DND-41 (cell line): Measurements from ENCODE around the gene JAZF1.

Source experiments
- ATAC-seq: fragments of 200-7000 bp; cut with Tn5 transposase; 3 replicates; pipeline ENCODE4 v1.9.1; 2021; ENCODE audit warnings: low read depth; ENCODE audit not compliant: insufficient read depth
- DNase-seq: peaks from one replicate; pipeline ENCODE4 v3.0.0-alpha.2; 2020
- H2AFZ ChIP-seq: 2 replicates; pipeline ENCODE4 v1.6.0; 2012; ENCODE audit warnings: low read depth, low read length
- H3K27ac ChIP-seq: 2 replicates; pipeline ENCODE4 v1.5.1; 2012; ENCODE audit warnings: low read length, inconsistent platforms
- H3K27me3 ChIP-seq: fragments of 200-600 bp; sonication (generic); 2 replicates; pipeline ENCODE4 v1.6.0; 2012; ENCODE audit warnings: low read length, mild to moderate bottlenecking, inconsistent platforms; ENCODE audit not compliant: insufficient read depth, poor library complexity
- H3K36me3 ChIP-seq: 2 replicates; pipeline ENCODE4 v1.5.1; 2012; ENCODE audit warnings: low read length, inconsistent platforms; ENCODE audit not compliant: insufficient read depth
- H3K4me1 ChIP-seq: 2 replicates; pipeline ENCODE4 v1.5.1; 2012; ENCODE audit warnings: mild to moderate bottlenecking, low read length; ENCODE audit not compliant: insufficient read depth
- H3K4me2 ChIP-seq: 2 replicates; pipeline ENCODE4 v1.6.0; 2012; ENCODE audit warnings: mild to moderate bottlenecking, moderate library complexity, low read length, inconsistent platforms; ENCODE audit not compliant: insufficient read depth
- H3K4me3 ChIP-seq, 2 experiments: fragments of 200-600 bp in 1 of 2; shearing (Covaris generic) in 1 of 2; 2 replicates each; pipeline ENCODE4 v1.5.1; 2012 to 2016; ENCODE audit warnings: inconsistent platforms in 2 of 2, low read length in 2 of 2, mild to moderate bottlenecking in 2 of 2, low read depth in 1 of 2, moderate library complexity in 1 of 2
- H3K79me2 ChIP-seq: 2 replicates; pipeline ENCODE4 v1.6.0; 2012; ENCODE audit warnings: low read length, inconsistent platforms; ENCODE audit not compliant: insufficient read depth
- H3K9ac ChIP-seq: 2 replicates; pipeline ENCODE4 v1.6.0; 2012; ENCODE audit warnings: low read depth, mild to moderate bottlenecking, inconsistent platforms, low read length, moderate library complexity
- H3K9me3 ChIP-seq: 2 replicates; pipeline ENCODE4 v1.5.1; 2012; ENCODE audit warnings: low read length, moderate library complexity, mild to moderate bottlenecking, inconsistent platforms; ENCODE audit not compliant: insufficient read depth, severe bottlenecking
- H4K20me1 ChIP-seq: 2 replicates; pipeline ENCODE4 v1.6.0; 2012; ENCODE audit warnings: low read length; ENCODE audit not compliant: insufficient read depth
- EZH2 ChIP-seq: IDR thresholded peaks from 3 replicates; pipeline ENCODE4 v1.6.1; 2012; ENCODE audit warnings: borderline replicate concordance, low read depth, mild to moderate bottlenecking, moderate library complexity, low read length, inconsistent platforms; ENCODE audit not compliant: severe bottlenecking
- TF ChIP-seq, protein P1 (sequence below): IDR thresholded peaks from 2 replicates; pipeline ENCODE4 v1.5.1; 2012; ENCODE audit warnings: borderline replicate concordance, low read length, moderate library complexity, mild to moderate bottlenecking; ENCODE audit not compliant: poor library complexity, severe bottlenecking; ENCODE audit errors: extremely low read depth

The JAZF1 gene

GRCh38 chr7:28144266-28144665, 36.3 kb downstream of the JAZF1 start:
- no peak overlapping the region for H3K4me2 ChIP-seq
- no peaks in the 10 kb centered on the region for H3K79me2 ChIP-seq
- ATAC-seq (no peak; the same call in 2 of the 3 replicates), DNase-seq (no peak)
- TF ChIP-seq EZH2 = no peak
- TF ChIP-seq, protein P1, sequence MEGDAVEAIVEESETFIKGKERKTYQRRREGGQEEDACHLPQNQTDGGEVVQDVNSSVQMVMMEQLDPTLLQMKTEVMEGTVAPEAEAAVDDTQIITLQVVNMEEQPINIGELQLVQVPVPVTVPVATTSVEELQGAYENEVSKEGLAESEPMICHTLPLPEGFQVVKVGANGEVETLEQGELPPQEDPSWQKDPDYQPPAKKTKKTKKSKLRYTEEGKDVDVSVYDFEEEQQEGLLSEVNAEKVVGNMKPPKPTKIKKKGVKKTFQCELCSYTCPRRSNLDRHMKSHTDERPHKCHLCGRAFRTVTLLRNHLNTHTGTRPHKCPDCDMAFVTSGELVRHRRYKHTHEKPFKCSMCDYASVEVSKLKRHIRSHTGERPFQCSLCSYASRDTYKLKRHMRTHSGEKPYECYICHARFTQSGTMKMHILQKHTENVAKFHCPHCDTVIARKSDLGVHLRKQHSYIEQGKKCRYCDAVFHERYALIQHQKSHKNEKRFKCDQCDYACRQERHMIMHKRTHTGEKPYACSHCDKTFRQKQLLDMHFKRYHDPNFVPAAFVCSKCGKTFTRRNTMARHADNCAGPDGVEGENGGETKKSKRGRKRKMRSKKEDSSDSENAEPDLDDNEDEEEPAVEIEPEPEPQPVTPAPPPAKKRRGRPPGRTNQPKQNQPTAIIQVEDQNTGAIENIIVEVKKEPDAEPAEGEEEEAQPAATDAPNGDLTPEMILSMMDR = no peak
- no peak overlapping the region for H3K27ac ChIP-seq
- H3K9me3 ChIP-seq = no peaks in the 10 kb centered on the region
- no peak overlapping the region for H2AFZ ChIP-seq
- no peaks in the 10 kb centered on the region for H3K4me1 ChIP-seq
- H3K4me3 ChIP-seq = no peak overlapping the region
- H3K9ac ChIP-seq = no peak overlapping the region
- H3K27me3 ChIP-seq = no peaks in the 10 kb centered on the region
- no peaks in the 10 kb centered on the region for H4K20me1 ChIP-seq
- H3K36me3 ChIP-seq = no peaks in the 10 kb centered on the region

GRCh38 chr7:28142650-28143049, 37.9 kb downstream of the JAZF1 start:
- Histone ChIP-seq H3K9ac (no peak overlapping the region), H3K36me3 (no peaks in the 10 kb centered on the region), H3K4me3 (no peak overlapping the region), H2AFZ (no peak overlapping the region), H3K4me1 (no peaks in the 10 kb centered on the region), H3K27me3 (no peaks in the 10 kb centered on the region), H4K20me1 (no peaks in the 10 kb centered on the region), H3K79me2 (no peaks in the 10 kb centered on the region), H3K4me2 (no peak overlapping the region), H3K9me3 (no peaks in the 10 kb centered on the region), H3K27ac (no peak overlapping the region)
- DNase-seq (no peak), ATAC-seq (peak; percentile 29; the same call in 1 of the 3 replicates)
- TF ChIP-seq, protein P1 = peak; percentile 18
- no peak for TF ChIP-seq EZH2

GRCh38 chr7:28140979-28141378, 39.6 kb downstream of the JAZF1 start:
- Histone ChIP-seq H3K4me1 (no peaks in the 10 kb centered on the region), H2AFZ (no peak overlapping the region), H3K9me3 (no peaks in the 10 kb centered on the region), H3K27ac (no peak overlapping the region), H3K36me3 (no peaks in the 10 kb centered on the region), H3K79me2 (no peaks in the 10 kb centered on the region), H3K4me2 (no peak overlapping the region), H3K4me3 (no peak overlapping the region), H3K27me3 (no peaks in the 10 kb centered on the region), H4K20me1 (no peaks in the 10 kb centered on the region), H3K9ac (no peak overlapping the region)
- ATAC-seq = no peak
- no peak for DNase-seq
- TF ChIP-seq, protein P1 = no peak
- TF ChIP-seq EZH2 = no peak

DNA sequence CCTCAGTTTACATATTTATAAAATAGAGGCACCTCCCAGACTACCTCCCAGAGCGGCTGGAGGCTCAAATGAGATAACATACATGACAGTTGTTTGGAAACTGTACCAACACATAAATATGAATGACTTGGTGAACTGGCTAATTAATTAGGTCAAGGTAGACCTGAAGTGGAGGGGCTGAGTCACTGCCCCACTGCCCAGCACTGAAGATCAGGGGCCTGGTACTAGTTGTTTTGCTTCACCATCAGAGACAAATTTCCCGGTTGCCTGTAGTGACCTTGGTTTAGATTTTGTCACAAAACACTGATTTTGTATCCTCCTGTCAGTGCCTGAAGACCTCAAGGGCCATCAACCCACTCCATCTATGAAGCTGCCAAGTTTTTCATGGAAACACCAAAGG, 41.8 kb downstream of the JAZF1 start:
- Histone ChIP-seq H3K27ac (no peak overlapping the region), H3K4me2 (no peak overlapping the region), H3K9ac (no peak overlapping the region), H3K27me3 (no peaks in the 10 kb centered on the region), H3K4me1 (no peaks in the 10 kb centered on the region), H3K9me3 (no peaks in the 10 kb centered on the region), H2AFZ (no peak overlapping the region), H3K79me2 (no peaks in the 10 kb centered on the region), H3K4me3 (no peak overlapping the region), H4K20me1 (no peaks in the 10 kb centered on the region), H3K36me3 (no peaks in the 10 kb centered on the region)
- no peak for ATAC-seq
- no peak for DNase-seq
- no peak for TF ChIP-seq EZH2
- TF ChIP-seq, protein P1 = no peak
